ENCODE measurements around the gene PRLR.

DNA sequence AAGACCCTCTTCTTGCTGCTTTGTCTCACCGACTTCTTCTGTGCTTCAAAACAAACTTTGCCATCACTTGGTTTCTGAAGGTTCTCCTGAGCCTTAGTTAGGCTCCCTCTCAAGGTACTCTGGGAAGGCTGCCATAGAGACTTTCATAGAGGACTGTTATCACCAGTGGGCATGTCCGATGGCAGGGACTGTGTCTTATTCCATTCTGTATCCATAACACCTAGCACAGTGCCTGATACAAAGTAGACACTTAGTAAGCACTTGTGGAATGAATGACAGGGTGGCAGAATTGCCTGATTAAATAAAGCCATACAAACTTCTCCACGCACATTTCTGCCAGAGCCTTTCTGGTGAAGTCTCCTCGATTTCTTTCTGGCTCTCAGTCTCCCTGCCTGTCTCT lies 215.2 kb downstream of the PRLR start:
- TF ChIP-seq CTCF (IDR thresholded peaks at IDR 0.05) = no peak
- TF ChIP-seq ZFX (IDR thresholded peaks at IDR 0.05; ENCODE audit: borderline replicate concordance) = no peak

All from 22Rv1 (cell line).